IPS DF 4.7 (cell line): ENCODE data around the gene AGRN.
"Not testable (repeated sequence)": the region's sequence is repeated elsewhere in the genome, so short reads cannot be mapped to it uniquely, and the experiment has no call there.

Source experiments
- DNase-seq: peaks from one replicate; pipeline ENCODE4 v3.0.0-alpha.2; 2013; ENCODE audit warnings: low spot score; ENCODE audit errors: extremely low read depth

The AGRN gene

DNA sequence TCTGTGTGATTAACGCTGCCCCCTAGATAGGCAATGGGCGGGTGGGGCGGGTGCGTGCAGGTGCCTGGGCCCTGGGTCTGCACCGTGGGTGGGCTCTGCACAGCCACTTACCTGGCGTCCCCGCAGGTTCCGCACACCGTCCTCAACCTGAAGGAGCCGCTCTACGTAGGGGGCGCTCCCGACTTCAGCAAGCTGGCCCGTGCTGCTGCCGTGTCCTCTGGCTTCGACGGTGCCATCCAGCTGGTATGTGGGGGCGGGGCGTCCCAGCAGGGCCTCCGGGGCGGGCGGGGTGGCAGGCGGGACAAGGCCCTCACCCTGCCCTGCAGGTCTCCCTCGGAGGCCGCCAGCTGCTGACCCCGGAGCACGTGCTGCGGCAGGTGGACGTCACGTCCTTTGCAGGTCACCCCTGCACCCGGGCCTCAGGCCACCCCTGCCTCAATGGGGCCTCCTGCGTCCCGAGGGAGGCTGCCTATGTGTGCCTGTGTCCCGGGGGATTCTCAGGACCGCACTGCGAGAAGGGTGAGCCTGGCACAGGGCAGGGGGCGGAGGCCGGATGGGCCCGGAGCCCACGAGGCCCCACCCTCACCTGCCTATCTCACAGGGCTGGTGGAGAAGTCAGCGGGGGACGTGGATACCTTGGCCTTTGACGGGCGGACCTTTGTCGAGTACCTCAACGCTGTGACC lies 31.3 kb downstream of the AGRN start:
- no peak for DNase-seq

DNA sequence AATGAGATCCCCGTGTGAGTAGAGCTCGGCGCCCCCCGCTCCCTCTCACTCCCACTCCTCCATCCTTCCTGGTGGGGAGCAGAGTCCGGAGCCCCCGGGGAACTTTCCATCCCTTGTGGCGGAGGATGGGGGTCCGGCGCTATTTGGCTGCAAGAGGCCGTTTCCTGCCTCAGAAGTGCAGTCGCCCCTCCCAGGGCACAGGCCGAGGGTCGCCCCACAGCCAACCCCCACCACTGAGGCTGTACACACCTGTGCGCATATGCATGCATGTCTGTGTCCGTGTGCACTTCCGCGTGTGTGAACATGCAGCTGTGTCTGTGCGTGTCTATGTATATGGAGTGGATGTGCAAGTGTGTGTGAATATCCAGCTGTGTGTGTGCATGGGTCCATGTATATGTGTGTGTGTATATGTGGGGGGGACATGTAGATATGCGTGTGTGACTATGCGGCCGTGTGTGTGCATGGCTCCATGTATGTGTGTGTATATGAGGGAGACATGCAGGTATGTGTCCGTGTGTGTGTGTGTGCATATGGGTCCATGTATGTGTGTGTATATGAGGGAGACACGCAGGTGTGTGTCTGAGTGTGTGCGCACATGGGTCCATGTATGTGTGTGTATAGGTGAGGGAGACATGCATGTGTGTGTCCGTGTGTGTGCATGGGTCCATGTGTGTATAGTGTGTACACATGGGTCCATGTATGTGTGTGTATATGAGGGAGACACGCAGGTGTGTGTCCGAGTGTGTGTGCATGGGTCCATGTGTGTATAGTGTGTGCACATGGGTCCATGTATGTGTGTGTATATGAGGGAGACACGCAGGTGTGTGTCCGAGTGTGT lies 32.3 kb downstream of the AGRN start:
- no peak for DNase-seq

DNA sequence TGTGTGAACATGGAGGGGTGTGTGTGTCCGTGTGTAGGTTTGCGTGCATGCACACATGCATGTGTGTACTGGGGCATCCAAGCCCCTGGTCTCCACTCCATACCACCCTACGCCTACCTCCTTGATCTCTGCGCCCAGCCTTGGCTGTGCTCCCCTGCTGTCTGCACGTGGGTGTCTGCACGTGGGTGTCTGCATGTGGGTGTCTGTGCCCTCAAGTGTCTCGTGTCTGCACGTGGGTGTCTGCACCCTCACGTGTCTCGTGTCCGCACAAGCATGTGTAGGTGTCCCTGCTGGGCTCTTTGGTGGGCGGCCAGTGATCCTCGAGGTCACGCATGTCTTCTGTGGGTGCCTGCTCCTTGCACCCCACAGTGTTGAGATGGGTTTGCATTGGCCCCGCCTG lies 33.1 kb downstream of the AGRN start:
- no peak for DNase-seq

DNA sequence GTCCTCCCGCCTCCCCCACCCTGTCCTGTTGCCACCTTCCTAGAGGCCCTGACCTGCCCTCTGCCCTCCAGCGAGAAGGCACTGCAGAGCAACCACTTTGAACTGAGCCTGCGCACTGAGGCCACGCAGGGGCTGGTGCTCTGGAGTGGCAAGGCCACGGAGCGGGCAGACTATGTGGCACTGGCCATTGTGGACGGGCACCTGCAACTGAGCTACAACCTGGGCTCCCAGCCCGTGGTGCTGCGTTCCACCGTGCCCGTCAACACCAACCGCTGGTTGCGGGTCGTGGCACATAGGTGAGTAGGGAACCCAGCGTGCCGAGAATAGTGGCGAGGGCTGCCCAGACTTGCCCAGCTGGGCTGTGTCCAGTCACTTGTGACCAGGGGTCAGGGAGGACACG lies 33.8 kb downstream of the AGRN start:
- no peak for DNase-seq

DNA sequence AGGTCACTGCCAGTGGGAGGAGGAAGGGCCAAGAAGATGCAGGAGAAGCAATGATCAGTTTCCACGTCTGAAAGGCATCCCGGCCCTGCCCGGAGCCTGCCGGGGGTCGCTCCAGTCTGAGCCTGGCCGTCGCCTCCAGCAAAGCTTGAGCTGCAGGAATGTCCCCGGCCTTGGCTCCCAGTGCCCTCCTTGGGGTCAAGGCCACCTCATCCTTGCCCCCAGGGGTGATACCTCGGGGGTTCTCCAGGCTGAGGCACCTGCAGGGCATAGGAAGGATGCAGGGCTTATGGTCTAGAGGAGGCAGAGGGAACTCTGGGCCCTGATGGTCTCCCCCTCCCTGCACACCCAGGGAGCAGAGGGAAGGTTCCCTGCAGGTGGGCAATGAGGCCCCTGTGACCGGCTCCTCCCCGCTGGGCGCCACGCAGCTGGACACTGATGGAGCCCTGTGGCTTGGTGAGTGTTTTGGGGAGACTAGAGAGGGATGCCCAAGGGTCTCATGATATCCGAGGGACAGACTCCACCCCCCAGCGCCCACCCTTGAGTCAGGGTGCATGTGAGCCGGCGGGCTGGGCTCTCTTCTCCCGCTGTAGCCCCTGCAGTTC lies 34.3 kb downstream of the AGRN start:
- no peak for DNase-seq

DNA sequence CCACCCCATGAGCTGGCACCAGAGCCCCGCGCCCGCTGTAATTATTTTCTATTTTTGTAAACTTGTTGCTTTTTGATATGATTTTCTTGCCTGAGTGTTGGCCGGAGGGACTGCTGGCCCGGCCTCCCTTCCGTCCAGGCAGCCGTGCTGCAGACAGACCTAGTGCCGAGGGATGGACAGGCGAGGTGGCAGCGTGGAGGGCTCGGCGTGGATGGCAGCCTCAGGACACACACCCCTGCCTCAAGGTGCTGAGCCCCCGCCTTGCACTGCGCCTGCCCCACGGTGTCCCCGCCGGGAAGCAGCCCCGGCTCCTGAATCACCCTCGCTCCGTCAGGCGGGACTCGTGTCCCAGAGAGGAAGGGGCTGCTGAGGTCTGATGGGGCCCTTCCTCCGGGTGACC lies 35.1 kb downstream of the AGRN start:
- no peak for DNase-seq

DNA sequence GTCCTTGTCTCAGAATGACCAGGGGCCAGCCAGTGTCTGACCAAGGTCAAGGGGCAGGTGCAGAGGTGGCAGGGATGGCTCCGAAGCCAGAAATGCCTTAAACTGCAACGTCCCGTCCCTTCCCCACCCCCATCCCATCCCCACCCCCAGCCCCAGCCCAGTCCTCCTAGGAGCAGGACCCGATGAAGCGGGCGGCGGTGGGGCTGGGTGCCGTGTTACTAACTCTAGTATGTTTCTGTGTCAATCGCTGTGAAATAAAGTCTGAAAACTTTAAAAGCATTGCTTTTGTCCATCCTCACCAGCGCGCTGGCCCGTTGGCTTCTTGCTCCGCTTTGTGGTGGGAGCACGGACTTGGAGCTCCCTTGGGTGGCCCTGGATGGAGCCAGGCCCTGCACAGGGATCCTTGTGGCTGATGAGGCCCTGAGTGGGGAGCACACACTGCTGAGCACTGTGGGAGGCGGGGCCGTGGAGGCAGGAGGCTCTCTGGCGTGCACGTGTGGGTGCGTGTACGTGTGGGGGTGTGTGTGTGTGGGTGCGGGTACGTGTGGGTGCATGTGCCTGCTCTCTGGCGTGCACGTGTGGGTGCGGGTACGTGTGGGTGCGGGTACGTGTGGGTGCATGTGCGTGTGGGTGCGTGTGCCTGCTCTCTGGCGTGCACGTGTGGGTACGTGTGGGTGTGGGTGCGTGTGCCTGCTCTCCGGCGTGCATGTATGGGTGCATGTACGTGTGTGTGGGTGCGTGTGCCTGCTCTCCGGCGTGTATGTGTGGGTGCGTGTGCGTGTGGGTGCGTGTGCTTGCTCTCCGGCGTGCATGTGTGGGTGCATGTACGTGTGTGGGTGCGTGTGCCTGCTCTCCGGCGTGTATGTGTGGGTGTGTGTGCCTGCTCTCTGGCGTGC lies 36.2 kb downstream of the AGRN start:
- DNase-seq = no peak

DNA sequence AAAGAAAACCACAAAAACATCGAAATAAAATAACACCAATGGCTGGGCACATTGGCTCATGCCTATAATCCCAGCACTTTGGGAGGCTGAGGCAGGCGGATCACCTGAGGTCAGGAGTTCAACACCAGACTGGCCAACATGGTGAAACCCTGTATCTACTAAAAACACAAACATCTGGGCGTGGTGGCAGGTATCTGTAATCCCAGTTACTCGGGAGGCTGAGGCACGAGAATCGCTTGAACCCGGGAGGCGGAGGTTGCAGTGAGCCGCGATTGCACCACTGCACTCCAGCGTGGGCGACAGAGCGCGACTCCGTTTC lies 37.8 kb downstream of the AGRN start:
- not testable (repeated sequence) for DNase-seq

DNA sequence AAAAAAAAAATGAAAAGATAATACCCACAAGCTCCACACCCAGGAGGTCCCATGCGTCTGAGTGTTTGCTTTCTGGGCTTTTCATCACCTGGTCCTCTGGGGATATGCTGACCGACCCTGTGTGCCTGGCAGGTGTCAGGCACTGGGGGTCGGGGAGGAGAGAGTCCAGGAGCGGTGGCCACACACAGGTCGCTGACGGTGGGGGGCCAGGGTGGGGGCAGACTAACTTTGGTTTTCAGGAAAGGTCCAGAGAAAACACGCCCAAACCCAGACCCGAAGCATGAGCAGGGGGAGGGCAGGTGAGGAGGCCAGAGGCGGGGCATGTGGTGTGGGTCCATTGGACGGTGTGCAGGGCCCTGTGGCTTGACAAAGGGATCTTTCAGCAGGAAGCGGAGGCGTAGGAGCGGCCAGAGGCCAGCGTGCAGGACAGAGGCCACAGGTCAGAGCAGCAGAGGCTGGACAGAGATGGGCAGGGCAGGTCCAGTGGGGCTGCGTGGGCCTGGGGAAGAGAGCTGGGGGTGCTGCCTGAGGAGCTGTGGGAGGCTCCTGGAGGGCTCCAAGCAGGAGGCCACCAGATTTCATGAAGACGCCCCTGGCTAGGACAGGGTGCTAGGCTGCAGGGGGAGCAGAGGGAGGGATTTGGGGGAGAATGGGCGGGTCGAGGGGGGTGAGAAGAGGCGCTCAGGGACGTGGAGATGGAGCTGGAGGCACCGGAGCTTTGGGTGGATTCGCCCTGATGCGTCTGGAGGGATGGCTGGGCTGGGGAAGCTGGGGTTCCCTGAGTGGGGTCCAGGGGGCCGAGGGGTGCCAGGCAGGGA lies 38.4 kb downstream of the AGRN start:
- no peak for DNase-seq

DNA sequence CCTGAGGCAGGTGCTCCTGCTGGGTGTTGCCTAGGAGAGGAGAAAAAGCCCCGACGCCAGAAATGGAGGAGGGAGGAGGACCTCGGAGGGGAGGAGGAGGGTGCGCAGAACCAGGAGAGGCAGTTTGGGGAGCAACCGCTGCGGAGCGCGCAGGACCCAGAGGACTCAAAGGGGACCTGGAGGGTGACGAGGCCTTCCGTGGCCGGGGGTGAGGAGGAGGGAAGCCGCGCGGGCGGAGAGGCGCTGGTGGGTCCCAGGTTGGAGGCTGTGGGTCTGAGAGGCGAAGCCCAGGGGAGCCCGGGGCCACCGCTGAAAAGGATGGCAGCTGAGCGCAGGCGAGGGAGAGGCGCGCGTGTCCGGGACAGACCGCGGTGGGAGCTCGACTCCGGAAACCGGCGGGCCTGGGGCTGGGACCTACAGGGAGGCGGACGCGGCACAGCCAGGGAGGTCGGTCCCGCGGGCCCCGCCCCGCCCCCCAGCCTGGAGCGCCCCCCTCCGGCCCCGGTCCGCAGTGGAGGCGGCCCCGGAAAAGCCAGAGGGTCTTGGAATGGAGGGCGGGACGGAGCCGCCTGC lies 39.1 kb downstream of the AGRN start:
- no peak for DNase-seq

DNA sequence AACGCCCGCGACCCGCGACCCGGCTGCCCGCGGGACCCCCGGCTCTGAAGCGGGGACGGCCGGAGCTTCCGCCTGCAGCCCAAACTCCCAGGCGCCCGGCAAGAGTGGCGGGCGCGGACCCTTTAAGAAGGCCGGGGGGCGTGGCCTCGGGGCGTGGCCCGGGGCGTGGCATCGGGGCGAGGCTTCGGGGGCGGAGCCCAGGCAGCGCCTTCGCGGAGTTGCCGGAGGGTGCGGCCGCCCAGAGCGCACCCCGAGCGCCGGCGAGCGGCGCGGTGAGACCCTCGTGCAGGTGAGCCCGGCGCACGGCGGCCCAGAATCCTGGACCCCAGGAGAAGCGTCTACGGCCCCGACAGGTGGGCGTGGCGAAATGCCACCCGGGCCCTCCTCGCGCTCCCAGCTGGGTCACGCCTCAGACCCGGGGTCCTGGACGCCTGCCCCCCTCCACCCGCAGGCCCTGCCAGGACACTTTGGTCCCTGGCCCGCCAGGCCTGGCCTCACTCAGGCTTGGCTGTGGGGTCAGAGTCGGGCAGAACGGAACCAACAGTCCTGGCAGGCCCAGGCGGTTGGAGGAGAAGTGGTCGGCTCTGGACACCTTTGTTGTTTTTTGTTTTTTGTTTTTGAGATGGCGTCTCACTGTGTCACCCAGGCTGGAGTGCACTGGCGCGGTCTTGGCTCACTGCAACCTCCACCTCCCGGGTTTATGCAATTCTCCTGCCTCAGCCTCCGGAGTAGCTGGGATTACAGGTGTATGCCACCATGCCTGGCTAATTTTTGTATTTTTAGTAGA lies 39.8 kb downstream of the AGRN start:
- no peak for DNase-seq

DNA sequence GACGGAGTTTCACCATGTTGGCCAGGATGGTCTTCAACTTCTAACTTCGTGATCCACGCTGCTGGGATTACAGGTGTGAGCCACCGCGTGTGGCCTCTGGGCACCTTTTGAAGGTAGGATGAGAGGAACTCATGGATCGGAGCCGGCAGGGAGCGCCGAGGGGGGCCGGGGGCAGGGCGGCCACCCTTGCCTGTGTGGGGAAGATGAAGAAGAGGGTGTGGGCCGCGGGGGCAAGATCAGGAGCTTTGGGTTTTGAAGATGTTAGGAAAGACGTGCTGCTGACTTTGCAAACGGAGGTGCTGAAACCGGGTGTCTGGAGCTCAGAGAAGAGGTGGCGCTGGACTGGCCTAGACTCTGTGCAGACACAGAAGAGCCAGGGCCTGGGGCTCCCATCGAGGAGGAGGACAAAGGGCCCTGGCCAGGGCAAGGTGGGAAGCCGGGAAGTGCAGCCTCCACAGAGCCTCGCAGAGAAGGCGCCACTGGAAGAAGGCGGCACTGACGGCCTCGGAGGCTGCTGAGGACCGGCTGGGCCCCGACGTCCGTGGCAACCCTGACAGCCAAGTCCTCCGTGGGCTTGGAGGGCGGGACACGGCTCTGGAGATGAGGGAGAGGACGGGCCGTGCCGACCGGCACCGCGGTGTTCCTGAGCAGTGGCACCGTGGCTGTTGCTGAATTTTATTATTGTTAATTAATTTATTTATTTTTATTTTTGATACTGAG lies 40.5 kb downstream of the AGRN start:
- DNase-seq = no peak

DNA sequence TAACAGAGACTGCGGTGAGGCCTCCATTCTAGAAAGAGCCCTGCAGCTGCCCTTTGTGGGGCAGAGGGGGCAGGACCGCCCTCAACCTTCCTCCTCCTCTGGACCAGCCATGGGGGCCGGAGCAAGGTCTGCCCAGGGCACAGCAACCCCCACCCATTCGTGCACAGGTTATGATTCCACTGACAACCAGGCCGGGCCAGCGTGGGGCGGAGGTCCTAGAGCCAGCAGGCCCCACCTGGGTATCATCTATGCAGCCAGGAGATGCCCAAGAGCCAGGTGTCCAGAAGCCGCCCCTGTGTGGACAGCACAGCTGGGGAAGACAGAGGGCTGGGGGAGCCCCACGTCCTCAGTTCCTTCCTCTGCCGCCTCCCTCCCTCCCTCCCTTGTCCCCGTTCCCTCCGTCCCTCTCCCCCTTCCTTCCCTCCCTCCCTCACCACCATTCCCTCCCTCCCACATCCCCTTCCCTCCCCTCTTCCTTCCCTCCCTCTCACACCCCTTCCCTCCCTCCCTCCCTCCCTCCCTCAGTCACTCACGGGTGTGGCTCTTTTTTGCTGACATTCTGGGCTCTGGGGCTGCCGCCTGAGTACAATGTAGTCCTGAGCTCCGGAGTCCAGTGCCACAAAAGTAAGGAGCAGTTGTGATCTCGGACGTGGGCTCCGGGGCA lies 41.9 kb downstream of the AGRN start:
- DNase-seq = no peak

DNA sequence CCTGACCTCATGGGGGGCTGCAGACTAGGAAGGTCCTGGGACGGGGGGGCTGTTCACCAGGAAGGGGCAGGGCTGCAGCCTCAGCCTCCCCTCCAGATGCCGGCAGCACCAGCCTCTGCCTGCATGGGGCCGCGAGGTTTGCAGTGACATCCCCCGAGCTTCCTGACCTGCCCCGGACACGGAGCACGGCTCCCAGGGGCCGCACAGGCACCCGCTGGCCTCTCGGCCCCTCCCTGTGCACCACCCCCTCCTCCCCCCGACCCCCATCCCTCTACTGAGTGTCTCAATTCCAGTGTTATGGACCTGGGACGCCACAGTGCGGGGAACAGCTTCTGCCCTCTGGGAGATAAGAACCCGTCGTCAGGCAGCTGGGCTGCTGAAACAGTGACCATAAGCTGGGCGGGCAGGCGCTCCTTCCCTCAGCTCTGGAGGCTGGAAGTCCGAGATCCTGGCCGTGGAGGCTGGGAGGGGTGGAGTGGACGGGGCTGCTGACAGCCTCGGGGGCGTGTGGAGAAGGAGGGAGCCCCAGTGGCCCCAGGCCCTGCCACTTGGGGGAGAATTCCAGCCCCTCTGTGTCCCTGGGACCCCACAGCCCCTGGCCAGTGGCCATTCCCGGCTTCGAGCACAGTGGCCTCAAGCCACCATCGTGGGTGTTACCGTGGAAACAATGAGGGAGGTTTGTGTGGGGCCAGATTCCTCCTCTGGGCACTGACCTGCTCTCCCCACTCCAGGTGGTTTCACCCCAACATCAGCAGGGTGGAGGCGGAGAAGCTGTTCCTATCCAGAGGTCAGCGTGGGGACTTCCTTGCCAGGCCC lies 42.6 kb downstream of the AGRN start:
- no peak for DNase-seq

DNA sequence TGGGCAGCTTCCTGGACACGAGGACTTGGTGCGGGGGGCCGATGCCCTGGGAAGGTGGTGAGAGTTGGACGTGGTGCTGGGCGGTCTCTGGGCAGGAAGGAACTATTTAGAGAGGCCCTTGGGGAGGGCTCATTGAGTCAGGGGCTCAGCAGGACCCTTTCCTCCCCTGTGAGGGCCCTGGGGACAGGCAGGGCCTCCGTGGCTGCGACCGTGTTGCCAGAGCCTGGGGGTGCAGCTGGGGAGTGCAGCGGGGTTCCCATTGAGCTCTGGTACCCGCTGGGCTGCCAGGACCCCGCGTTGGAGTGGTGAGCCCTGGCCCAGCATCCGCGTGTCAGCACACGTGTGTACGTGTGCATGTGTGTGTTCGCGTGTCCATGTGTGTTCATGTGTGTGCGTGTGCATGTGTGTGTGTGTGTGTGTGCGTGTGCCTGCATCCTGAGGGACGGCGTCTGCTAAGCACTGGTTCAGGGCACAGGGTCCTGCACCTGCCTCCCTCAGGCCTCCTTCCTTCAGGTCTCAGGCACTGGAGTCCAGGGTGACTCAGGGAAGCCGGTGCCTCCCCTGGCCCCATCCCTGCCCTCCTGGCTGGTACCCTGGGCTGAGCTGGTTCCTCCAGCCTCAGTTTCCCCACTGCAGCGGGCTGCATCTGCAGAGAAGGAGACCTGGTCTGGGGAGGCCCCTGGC lies 43.5 kb downstream of the AGRN start:
- no peak for DNase-seq

DNA sequence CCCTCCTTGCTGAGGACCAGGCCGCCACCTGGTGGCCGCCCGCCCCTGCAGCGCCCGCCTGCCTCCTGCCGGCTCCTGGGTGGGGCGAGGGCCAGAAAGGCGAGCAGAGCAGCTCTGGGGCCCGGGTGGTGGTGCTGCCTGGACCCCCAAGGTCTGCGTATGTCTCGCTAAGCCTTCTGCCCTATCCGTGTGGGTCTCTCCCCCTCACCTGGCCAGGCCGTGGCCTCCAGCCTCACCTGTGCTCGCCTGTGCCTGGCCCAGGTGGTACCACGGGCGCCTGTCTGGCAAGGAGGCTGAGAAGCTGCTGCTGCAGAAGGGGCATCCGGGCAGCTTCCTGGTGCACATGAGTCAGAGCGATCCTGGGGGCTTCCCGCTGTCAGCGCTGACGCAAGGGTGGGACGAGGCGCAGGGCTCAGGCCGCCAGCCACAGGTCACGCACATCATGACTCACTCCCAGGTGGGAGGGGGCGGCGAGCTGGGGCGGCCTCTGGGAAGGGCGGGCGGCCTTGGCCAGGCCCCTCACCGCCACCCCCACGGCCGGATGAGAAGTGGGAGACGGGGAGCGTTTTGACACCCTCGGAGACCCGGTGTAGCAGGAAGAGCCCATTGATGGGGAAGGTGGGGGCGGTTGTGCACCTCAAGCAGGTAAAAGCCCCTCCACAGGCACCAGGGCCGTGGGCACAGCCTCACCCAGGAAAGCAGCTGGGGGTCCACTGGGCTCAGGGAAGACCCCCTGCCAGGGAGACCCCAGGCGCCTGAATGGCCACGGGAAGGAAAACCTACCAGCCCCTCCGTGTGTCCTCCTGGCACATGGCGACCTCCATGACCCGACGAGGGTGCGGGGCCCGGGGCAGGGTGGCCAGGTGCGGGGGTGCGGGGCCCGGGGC lies 44.3 kb downstream of the AGRN start:
- no peak for DNase-seq
